K562 (cell line): ENCODE data around the gene DLGAP1. TPM values are rescaled to one million over a fixed set of nuclear protein-coding genes. Genes with fewer than 3 reads are reported as not detected.

Experiments
- LEF1 ChIP-seq: fragments of 450-650 bp; IDR thresholded peaks from 2 replicates; pipeline ENCODE4 v1.6.1; 2016; ENCODE audit warnings: mild to moderate bottlenecking
- MAFK ChIP-seq: IDR thresholded peaks from 2 replicates; pipeline ENCODE4 v1.6.1; 2011; ENCODE audit warnings: low read length, improper control_type of control experiment
- MEF2A ChIP-seq: IDR thresholded peaks from 2 replicates; pipeline ENCODE4 v1.6.1; 2011; ENCODE audit warnings: low read depth, mild to moderate bottlenecking, low read length, moderate library complexity; ENCODE audit not compliant: control insufficient read depth
- MTA3 ChIP-seq: fragments of 450-650 bp; formaldehyde crosslinking; IDR thresholded peaks from 2 replicates; pipeline ENCODE4 v1.6.1; 2017; ENCODE audit warnings: mild to moderate bottlenecking, borderline replicate concordance
- RAD51 ChIP-seq: fragments of 450-650 bp; IDR thresholded peaks from 2 replicates; pipeline ENCODE4 v1.7.1; 2016; ENCODE audit warnings: low read depth, mild to moderate bottlenecking, borderline replicate concordance
- RCOR1 ChIP-seq, 2 experiments: IDR thresholded peaks; 2 replicates each; pipeline ENCODE4 v1.6.1; 2012; ENCODE audit warnings: low read depth in 2 of 2, low read length in 2 of 2, borderline replicate concordance in 1 of 2, improper control_type of control experiment in 1 of 2
- SMARCB1 ChIP-seq: IDR thresholded peaks from 2 replicates; pipeline ENCODE4 v1.6.1; 2011; ENCODE audit warnings: improper control_type of control experiment, low read depth; ENCODE audit not compliant: insufficient read length
- U2AF1 ChIP-seq: fragments of 200-400 bp; formaldehyde crosslinking; optimal IDR thresholded peaks from 2 replicates; pipeline ENCODE3; 2017; ENCODE audit warnings: mild to moderate bottlenecking, low read depth, low read length, moderate library complexity
- ZBTB7A ChIP-seq: IDR thresholded peaks from 2 replicates; pipeline ENCODE4 v1.6.1; 2011; ENCODE audit warnings: low read depth, mild to moderate bottlenecking, low read length, moderate library complexity, borderline replicate concordance; ENCODE audit not compliant: control insufficient read depth
- ZNF184 ChIP-seq: sonication (generic); formaldehyde crosslinking; IDR thresholded peaks from 2 replicates; pipeline ENCODE4 v1.5.0; 2020; ENCODE audit warnings: missing genetic modification reagents
- ZNF239 ChIP-seq: fragments of 250-450 bp; sonication (Bioruptor Pico); IDR thresholded peaks from 2 replicates; pipeline ENCODE4 v1.4.0; 2020; ENCODE audit warnings: mild to moderate bottlenecking
- ZNF274 ChIP-seq: IDR thresholded peaks from 2 replicates; pipeline ENCODE4 v1.6.1; 2011; ENCODE audit warnings: low read depth, mild to moderate bottlenecking, low read length, moderate library complexity, borderline replicate concordance
- ZNF717 ChIP-seq: fragments of 250-450 bp; sonication (Bioruptor Pico); IDR thresholded peaks from 2 replicates; pipeline ENCODE4 v1.5.0; 2021
- ZNF79 ChIP-seq: fragments of 250-450 bp; sonication (Bioruptor Pico); IDR thresholded peaks from 2 replicates; pipeline ENCODE4 v1.4.0; 2020; ENCODE audit warnings: low read depth, mild to moderate bottlenecking, moderate library complexity
- polyA plus RNA-seq, 8 experiments: library from polyadenylated mRNA; depleted of rRNA in 4 of 8; stranded (reverse) in 5 of 8; unstranded in 3 of 8; fragments of >200 nt; fragmentation: Nextera tagmentation in 2 of 8; fragmentation: Illumina TruSeq in 1 of 8; extraction: Ambion mirVana in 2 of 8; extraction: Trizol in 1 of 8; gene quantifications; 2 replicates each; pipeline versions ENCODE4 v1.2.1 to v1.2.3, GENCODE V29; 2011 to 2014; ENCODE audit warnings: inconsistent platforms in 1 of 8, missing spikeins in 1 of 8
- total RNA-seq, 7 experiments: library from RNA; depleted of rRNA in 6 of 7; stranded (reverse); fragments of >200 nt in 6 of 7; fragmentation: Illumina TruSeq in 2 of 7; extraction: Trizol in 2 of 7; gene quantifications; 2 replicates each; pipeline versions ENCODE4 v1.2.1 to v1.2.3, GENCODE V29; 2011 to 2021; ENCODE audit warnings: low replicate concordance in 1 of 7
- TF ChIP-seq, protein P1 (sequence below): fragments of 450-650 bp; IDR thresholded peaks from 2 replicates; pipeline ENCODE4 v1.6.1; 2017; ENCODE audit warnings: mild to moderate bottlenecking, moderate library complexity
- TF ChIP-seq, protein P2 (sequence below): fragments of 450-650 bp; formaldehyde crosslinking; IDR thresholded peaks from 2 replicates; pipeline ENCODE4 v1.4.0; 2022; ENCODE audit warnings: missing genetic modification characterization
- TF ChIP-seq, protein P3 (sequence below), 2 experiments: fragments of 450-650 bp in 1 of 2; sonication (generic) in 1 of 2; formaldehyde crosslinking; conservative IDR thresholded peaks; 2 replicates each; pipeline versions ENCODE4 v1.4.0 to v1.8.1; 2020 to 2022; ENCODE audit warnings: mild to moderate bottlenecking in 1 of 2, missing genetic modification reagents in 1 of 2
- TF ChIP-seq, protein P4 (sequence below): fragments of 250-450 bp; sonication (Bioruptor Pico); IDR thresholded peaks from 2 replicates; pipeline ENCODE4 v1.5.0; 2020; ENCODE audit warnings: mild to moderate bottlenecking, borderline replicate concordance
- TF ChIP-seq, protein P5 (sequence below), 2 experiments: IDR thresholded peaks; 2 replicates each; pipeline ENCODE4 v1.6.1; 2011; ENCODE audit warnings: borderline replicate concordance in 1 of 2, control low read depth in 1 of 2, low read depth in 1 of 2, low read length in 1 of 2, mild to moderate bottlenecking in 1 of 2, mixed read lengths in 1 of 2, moderate library complexity in 1 of 2; ENCODE audit not compliant: insufficient read depth in 1 of 2, insufficient read length in 1 of 2, poor library complexity in 1 of 2, severe bottlenecking in 1 of 2; ENCODE audit errors: extremely low read depth in 1 of 2

Gene DLGAP1
- total and polyA plus RNA-seq, 9 of the 15 experiments (the other 6 are each of a cell fraction or from before 2014, with no cell fraction given) = 0.04 to 0.22 (median 0.08) TPM

DNA sequence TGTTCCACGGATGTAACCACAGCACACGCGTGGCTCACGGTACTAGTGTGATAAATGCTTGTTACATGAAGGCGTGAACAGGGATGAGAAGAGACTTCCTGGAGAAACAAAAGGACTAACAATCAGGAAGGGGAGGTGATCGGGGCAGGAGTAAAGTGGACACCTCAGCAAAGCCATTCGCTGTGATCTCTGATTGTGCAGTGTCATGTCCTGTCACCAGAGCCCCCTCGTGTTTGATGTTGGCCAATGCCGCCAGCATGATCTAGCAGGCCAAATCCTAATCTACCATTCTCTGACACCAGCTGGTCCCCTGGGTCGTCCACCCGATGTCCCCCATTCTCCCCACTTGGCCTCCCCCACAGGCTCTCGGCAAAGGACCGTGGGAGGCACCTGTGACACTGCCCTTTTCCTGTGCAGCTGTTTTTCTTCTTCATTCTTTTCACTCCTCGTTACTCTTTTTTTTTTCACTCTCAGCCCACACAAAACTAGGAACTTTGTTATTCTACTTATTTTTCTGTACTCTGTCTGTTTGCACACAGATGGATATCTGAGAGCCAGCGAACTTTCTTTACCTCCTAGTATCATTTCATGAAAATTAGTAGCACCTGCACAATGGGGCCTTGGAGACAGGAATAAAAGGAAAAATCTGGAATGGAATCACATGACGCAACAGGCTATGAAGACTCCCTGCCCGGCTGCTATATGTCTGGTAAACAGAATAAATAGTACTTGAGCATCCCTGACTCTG, 858.3 kb downstream of the DLGAP1 start (continued):
- TF ChIP-seq RCOR1 (IDR thresholded peaks at IDR 0.05; ENCODE audit: borderline replicate concordance in 1 of 2, low read depth in 2 of 2, low read length in 2 of 2) = peak; percentile 57 to 92; a peak in 3 of 4 replicates
- TF ChIP-seq, protein P1, sequence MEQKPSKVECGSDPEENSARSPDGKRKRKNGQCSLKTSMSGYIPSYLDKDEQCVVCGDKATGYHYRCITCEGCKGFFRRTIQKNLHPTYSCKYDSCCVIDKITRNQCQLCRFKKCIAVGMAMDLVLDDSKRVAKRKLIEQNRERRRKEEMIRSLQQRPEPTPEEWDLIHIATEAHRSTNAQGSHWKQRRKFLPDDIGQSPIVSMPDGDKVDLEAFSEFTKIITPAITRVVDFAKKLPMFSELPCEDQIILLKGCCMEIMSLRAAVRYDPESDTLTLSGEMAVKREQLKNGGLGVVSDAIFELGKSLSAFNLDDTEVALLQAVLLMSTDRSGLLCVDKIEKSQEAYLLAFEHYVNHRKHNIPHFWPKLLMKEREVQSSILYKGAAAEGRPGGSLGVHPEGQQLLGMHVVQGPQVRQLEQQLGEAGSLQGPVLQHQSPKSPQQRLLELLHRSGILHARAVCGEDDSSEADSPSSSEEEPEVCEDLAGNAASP = no peak
- no peak for TF ChIP-seq LEF1
- TF ChIP-seq ZBTB7A = peak; percentile 97
- TF ChIP-seq, protein P2, sequence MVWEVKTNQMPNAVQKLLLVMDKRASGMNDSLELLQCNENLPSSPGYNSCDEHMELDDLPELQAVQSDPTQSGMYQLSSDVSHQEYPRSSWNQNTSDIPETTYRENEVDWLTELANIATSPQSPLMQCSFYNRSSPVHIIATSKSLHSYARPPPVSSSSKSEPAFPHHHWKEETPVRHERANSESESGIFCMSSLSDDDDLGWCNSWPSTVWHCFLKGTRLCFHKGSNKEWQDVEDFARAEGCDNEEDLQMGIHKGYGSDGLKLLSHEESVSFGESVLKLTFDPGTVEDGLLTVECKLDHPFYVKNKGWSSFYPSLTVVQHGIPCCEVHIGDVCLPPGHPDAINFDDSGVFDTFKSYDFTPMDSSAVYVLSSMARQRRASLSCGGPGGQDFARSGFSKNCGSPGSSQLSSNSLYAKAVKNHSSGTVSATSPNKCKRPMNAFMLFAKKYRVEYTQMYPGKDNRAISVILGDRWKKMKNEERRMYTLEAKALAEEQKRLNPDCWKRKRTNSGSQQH = peak; percentile 7; the same call in 1 of the 2 replicates
- TF ChIP-seq SMARCB1 = peak; percentile 57
- TF ChIP-seq, protein P3, sequence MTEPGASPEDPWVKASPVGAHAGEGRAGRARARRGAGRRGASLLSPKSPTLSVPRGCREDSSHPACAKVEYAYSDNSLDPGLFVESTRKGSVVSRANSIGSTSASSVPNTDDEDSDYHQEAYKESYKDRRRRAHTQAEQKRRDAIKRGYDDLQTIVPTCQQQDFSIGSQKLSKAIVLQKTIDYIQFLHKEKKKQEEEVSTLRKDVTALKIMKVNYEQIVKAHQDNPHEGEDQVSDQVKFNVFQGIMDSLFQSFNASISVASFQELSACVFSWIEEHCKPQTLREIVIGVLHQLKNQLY (CRISPR knock-in tag; conservative IDR thresholded peaks at IDR 0.05) = no peak
- TF ChIP-seq ZNF239 (CRISPR knock-in tag) = peak; percentile 51; the same call in 1 of the 2 replicates
- TF ChIP-seq RAD51 = no peak
- no peak for TF ChIP-seq ZNF79 (CRISPR knock-in tag)
- TF ChIP-seq ZNF274 = no peak
- TF ChIP-seq MAFK = peak; percentile 96
- no peak for TF ChIP-seq MEF2A
- TF ChIP-seq ZNF184 (CRISPR knock-in tag) = no peak
- TF ChIP-seq, protein P4, sequence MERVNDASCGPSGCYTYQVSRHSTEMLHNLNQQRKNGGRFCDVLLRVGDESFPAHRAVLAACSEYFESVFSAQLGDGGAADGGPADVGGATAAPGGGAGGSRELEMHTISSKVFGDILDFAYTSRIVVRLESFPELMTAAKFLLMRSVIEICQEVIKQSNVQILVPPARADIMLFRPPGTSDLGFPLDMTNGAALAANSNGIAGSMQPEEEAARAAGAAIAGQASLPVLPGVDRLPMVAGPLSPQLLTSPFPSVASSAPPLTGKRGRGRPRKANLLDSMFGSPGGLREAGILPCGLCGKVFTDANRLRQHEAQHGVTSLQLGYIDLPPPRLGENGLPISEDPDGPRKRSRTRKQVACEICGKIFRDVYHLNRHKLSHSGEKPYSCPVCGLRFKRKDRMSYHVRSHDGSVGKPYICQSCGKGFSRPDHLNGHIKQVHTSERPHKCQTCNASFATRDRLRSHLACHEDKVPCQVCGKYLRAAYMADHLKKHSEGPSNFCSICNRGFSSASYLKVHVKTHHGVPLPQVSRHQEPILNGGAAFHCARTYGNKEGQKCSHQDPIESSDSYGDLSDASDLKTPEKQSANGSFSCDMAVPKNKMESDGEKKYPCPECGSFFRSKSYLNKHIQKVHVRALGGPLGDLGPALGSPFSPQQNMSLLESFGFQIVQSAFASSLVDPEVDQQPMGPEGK = no peak
- TF ChIP-seq, protein P5, sequence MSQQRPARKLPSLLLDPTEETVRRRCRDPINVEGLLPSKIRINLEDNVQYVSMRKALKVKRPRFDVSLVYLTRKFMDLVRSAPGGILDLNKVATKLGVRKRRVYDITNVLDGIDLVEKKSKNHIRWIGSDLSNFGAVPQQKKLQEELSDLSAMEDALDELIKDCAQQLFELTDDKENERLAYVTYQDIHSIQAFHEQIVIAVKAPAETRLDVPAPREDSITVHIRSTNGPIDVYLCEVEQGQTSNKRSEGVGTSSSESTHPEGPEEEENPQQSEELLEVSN (IDR thresholded peaks at IDR 0.05; ENCODE audit: borderline replicate concordance in 1 of 2, extremely low read depth in 1 of 2, insufficient read depth in 1 of 2, insufficient read length in 1 of 2, low read depth in 1 of 2, low read length in 1 of 2, poor library complexity in 1 of 2, severe bottlenecking in 1 of 2) = peak; percentile 79 to 84
- no peak for TF ChIP-seq ZNF717 (CRISPR knock-in tag)
- no peak for TF ChIP-seq U2AF1
- TF ChIP-seq MTA3 = no peak
